RWPE2 (cell line): ENCODE data around the gene ZDHHC11B.
"Not testable (repeated sequence)": the region's sequence is repeated elsewhere in the genome, so short reads cannot be mapped to it uniquely, and the experiment has no call there.

ENCODE experiments used
- ATAC-seq: fragments of 200-7000 bp; cut with Tn5 transposase; 3 replicates; pipeline ENCODE4 v1.9.1; 2021; ENCODE audit warnings: low read depth
- DNase-seq: peaks from one replicate; pipeline ENCODE4 v3.0.0-alpha.2; 2020; ENCODE audit warnings: low spot score
- H3K27ac ChIP-seq: fragments of 450-650 bp; 2 replicates; pipeline ENCODE4 v1.5.1; 2017; ENCODE audit warnings: mild to moderate bottlenecking; ENCODE audit not compliant: poor library complexity, severe bottlenecking
- H3K27me3 ChIP-seq: fragments of 250-450 bp; sonication (Bioruptor Pico); 2 replicates; pipeline ENCODE4 v1.5.1; 2021; ENCODE audit warnings: mild to moderate bottlenecking, moderate library complexity; ENCODE audit not compliant: insufficient read depth, poor library complexity, severe bottlenecking
- H3K36me3 ChIP-seq: fragments of 250-450 bp; sonication (Bioruptor Pico); 2 replicates; pipeline ENCODE4 v1.5.1; 2020; ENCODE audit warnings: low read depth, mild to moderate bottlenecking, moderate library complexity
- H3K4me1 ChIP-seq: fragments of 250-450 bp; sonication (Bioruptor Pico); 2 replicates; pipeline ENCODE4 v1.5.1; 2021; ENCODE audit warnings: mild to moderate bottlenecking, moderate library complexity; ENCODE audit not compliant: insufficient read depth, poor library complexity, severe bottlenecking
- H3K4me3 ChIP-seq: fragments of 250-450 bp; sonication (Bioruptor Pico); 2 replicates; pipeline ENCODE4 v1.5.1; 2021; ENCODE audit warnings: mild to moderate bottlenecking, moderate library complexity; ENCODE audit not compliant: severe bottlenecking
- H3K9me3 ChIP-seq: fragments of 250-450 bp; sonication (Bioruptor Pico); 2 replicates; pipeline ENCODE4 v1.5.1; 2021; ENCODE audit warnings: mild to moderate bottlenecking, moderate library complexity; ENCODE audit not compliant: severe bottlenecking
- TF ChIP-seq, protein P1 (sequence below): fragments of 450-650 bp; IDR thresholded peaks from one replicate; pipeline ENCODE4 v1.5.1; 2017; ENCODE audit warnings: mild to moderate bottlenecking, moderate library complexity; ENCODE audit not compliant: poor library complexity, severe bottlenecking

Gene ZDHHC11B

DNA sequence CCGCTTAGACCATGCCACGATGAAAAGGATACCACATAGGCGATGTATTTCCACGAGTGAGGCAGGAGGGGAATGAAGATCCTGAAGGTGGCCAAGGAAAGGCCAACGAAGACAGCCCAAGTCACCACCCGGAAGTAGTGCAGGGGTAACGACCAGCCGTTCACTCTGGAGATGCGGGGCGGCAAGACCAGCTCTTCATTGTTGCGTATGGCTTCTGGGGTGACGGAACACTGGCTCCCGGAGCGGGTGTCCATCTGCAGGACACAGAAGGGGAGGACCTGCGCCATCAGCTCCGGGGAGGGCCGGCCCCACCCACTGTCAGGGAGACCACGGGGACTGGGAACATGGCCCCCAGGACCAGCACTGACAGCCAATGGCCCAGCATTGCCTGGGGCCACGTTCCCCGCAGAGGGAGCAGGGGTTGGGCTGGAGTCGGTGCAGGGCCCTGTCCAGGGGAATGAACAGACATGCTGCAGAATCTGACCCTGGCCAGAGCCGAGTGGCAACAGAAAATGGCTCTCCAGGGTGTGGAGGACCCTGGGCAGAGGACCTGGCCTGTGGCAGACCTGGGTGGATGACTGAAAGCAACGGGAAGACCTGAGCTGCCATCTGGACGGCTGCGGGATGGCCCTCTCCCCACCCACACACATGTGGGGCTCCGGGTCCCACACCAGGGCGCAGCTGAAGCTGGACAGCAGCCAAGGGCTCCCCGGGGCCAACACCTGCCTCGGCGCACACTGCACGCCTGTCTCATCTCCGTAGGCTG is 17.7 kb downstream of the ZDHHC11B start:
- no peaks in the 10 kb centered on the region for H3K36me3 ChIP-seq
- H3K27ac ChIP-seq, result no peak overlapping the region
- no peaks in the 10 kb centered on the region for H3K4me1 ChIP-seq
- DNase-seq (peak; percentile 65), ATAC-seq (no peak)
- H3K4me3 ChIP-seq, result no peak overlapping the region
- TF ChIP-seq, protein P1, sequence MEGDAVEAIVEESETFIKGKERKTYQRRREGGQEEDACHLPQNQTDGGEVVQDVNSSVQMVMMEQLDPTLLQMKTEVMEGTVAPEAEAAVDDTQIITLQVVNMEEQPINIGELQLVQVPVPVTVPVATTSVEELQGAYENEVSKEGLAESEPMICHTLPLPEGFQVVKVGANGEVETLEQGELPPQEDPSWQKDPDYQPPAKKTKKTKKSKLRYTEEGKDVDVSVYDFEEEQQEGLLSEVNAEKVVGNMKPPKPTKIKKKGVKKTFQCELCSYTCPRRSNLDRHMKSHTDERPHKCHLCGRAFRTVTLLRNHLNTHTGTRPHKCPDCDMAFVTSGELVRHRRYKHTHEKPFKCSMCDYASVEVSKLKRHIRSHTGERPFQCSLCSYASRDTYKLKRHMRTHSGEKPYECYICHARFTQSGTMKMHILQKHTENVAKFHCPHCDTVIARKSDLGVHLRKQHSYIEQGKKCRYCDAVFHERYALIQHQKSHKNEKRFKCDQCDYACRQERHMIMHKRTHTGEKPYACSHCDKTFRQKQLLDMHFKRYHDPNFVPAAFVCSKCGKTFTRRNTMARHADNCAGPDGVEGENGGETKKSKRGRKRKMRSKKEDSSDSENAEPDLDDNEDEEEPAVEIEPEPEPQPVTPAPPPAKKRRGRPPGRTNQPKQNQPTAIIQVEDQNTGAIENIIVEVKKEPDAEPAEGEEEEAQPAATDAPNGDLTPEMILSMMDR, result no peak
- no peaks in the 10 kb centered on the region for H3K27me3 ChIP-seq
- H3K9me3 ChIP-seq, result no peaks in the 10 kb centered on the region

DNA sequence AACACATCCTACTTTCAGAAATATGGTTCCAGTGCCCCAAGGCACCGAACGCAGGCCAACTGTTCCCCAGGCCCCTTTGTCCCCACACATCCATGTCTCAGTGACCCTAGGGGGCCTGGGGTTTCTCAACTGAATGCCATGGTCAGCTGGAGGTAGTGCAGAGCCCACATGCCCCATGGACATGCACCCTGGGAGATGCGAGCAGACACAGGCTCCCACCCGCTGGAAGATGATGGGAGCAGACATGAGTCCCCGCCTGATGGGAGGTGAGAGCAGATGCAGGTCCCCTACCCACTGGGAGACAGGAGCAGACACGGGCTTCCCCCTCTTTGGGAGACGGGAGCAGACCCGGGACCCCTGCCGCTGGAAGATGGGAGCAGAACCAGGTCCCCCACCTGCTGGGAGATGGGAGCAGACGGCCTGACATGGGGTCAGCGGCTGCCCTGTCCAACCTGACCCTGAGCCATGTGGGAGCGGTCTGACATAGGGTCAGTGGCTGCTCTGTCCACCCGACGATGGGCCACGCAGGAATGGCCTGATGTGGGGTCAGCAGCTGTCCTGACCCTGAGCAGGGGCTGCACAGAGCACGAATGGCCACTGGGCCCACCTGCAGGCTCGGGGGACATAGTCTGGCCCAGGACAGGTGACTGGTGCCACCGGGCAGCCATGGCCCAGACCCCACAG is 18.4 kb downstream of the ZDHHC11B start:
- no peak overlapping the region for H3K4me3 ChIP-seq
- no peaks in the 10 kb centered on the region for H3K27me3 ChIP-seq

DNA sequence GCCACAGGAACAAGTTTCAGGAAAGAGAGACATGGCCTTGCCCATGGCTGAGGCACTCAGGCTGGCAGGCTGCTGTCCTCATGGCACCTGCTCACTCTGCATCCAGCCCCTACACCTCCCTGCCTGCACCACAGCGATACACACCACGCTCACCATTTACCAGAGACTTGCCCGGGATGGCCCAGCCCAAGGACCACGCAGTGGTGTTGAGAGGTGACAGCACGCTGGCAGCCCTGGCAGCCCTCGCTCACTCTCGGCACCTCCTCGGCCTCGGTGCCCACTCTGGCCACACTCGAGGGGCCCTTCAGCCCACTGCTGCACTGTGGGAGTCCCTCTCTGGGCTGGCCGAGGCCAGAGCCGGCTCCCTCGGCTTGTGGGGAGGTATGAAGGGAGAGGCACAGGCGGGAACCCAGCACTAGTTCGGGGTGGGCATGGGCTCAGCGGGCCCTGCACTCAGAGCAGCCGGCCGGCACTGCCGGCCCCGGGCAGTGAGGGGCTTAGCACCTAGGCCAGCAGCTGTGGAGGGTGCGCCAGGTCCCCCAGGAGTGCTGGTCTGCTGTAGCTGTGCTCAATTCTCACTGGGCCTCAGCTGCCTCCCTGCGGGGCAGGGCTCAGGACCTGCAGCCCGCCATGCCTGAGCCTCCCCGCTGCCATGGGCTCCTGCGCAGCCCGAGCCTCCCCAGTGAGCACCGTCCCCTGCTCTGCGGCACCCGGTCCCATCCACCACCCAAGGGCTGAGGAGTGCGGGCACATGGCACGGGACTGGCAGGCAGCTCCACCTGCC is 20.3 kb downstream of the ZDHHC11B start:
- H3K27me3 ChIP-seq, result no peaks in the 10 kb centered on the region
- no peak overlapping the region for H3K4me3 ChIP-seq
- no peak for ATAC-seq
- TF ChIP-seq, protein P1, result no peak
- H3K27ac ChIP-seq, result no peak overlapping the region
- H3K9me3 ChIP-seq, result no peaks in the 10 kb centered on the region
- H3K4me1 ChIP-seq, result no peaks in the 10 kb centered on the region
- H3K36me3 ChIP-seq, result no peaks in the 10 kb centered on the region
- peak; percentile 58 for DNase-seq

More for the DNA sequence above, 18.4 kb downstream of the ZDHHC11B start:
- Histone ChIP-seq H3K4me1 (no peaks in the 10 kb centered on the region), H3K36me3 (no peaks in the 10 kb centered on the region), H3K27ac (no peak overlapping the region), H3K9me3 (no peaks in the 10 kb centered on the region)
- TF ChIP-seq, protein P1, result no peak
- DNase-seq (peak; percentile 63), ATAC-seq (no peak)

DNA sequence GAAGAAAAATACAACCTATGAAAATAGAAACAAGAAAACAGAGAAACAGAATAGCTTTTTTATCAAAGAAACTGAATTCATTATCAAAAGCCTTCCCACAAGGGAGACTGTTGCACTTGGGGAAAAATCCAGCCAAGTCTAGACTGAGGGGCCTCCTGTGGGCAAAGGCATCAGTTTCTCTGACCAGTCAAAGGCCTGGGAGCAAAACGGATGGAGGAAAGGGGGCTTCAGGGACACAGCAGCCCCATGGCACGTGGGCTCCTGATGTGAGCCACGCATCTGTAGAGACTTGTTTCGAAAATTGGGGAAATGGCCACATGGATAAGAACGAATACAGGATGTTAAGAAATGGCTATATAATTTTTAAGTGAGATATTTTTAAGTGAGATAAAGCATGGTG is 21.1 kb downstream of the ZDHHC11B start:
- H3K4me3 ChIP-seq, result no peak overlapping the region
- H3K27me3 ChIP-seq, result no peaks in the 10 kb centered on the region
- H3K4me1 ChIP-seq, result no peaks in the 10 kb centered on the region
- no peak for ATAC-seq
- DNase-seq, result peak; percentile 6
- H3K9me3 ChIP-seq, result no peaks in the 10 kb centered on the region
- no peaks in the 10 kb centered on the region for H3K36me3 ChIP-seq
- H3K27ac ChIP-seq, result no peak overlapping the region
- TF ChIP-seq, protein P1, result no peak

DNA sequence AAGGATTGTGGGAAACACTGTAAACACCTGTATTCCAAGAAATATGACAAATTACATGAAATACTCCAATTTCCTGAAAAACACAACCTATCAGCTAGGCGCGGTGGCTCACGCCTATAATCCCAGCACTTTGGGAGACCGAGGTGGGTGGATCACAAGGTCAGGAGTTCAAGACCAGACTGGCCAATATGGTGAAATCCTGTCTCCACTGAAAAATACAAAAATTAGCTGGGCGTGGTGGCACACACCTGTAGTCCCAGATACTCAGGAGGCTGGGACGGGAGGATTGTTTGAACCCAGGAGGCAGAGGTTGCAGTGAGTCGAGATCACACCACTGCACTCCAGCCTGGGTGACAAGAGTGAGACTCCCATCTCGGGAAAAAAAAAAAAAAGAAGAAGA is 21.5 kb downstream of the ZDHHC11B start:
- not testable (repeated sequence) for H3K4me3 ChIP-seq, ATAC-seq, H3K9me3 ChIP-seq, H3K27me3 ChIP-seq, H3K27ac ChIP-seq, H3K36me3 ChIP-seq, H3K4me1 ChIP-seq
- DNase-seq, result peak; percentile 23
